Measurements from ENCODE around the gene PLB1.

The PLB1 gene

GRCh38 chr2:28552045-28552823 is 56.4 kb downstream of the PLB1 start:
- Histone ChIP-seq H3K27ac (replicated peaks) (no peak overlapping the region), H3K4me3 (replicated peaks; ENCODE audit: insufficient read depth, low read length) (no peak overlapping the region), H3K27me3 (ENCODE audit: insufficient read depth, poor library complexity, severe bottlenecking) (no peaks in the 10 kb centered on the region)
- DNase-seq (ENCODE audit: low read depth in 1 of 2, low spot score in 1 of 2), result no peak
- TF ChIP-seq SPI1 (IDR thresholded peaks at IDR 0.05; ENCODE audit: borderline replicate concordance, low read depth), result no peak
- TF ChIP-seq CTCF (IDR thresholded peaks at IDR 0.05; ENCODE audit: insufficient read depth, low read length), result no peak
- TF ChIP-seq GABPA (IDR thresholded peaks at IDR 0.05; ENCODE audit: low read depth), result no peak
- no peak for TF ChIP-seq POLR2AphosphoS5 (IDR thresholded peaks at IDR 0.05; ENCODE audit: low read depth)
- TF ChIP-seq REST (IDR thresholded peaks at IDR 0.05; ENCODE audit: insufficient replicate concordance, low read depth), result no peak

- Histone ChIP-seq H3K4me3 (replicated peaks; ENCODE audit: insufficient read depth, low read length) (no peak overlapping the region), H3K27me3 (ENCODE audit: insufficient read depth, poor library complexity, severe bottlenecking) (no peaks in the 10 kb centered on the region), H3K27ac (replicated peaks) (peak overlapping the region; percentile 69)
- TF ChIP-seq SPI1 (IDR thresholded peaks at IDR 0.05; ENCODE audit: borderline replicate concordance, low read depth) (no peak), CTCF (IDR thresholded peaks at IDR 0.05; ENCODE audit: insufficient read depth, low read length) (no peak), GABPA (IDR thresholded peaks at IDR 0.05; ENCODE audit: low read depth) (no peak), REST (IDR thresholded peaks at IDR 0.05; ENCODE audit: insufficient replicate concordance, low read depth) (no peak), POLR2AphosphoS5 (IDR thresholded peaks at IDR 0.05; ENCODE audit: low read depth) (no peak)
- DNase-seq (ENCODE audit: low read depth in 1 of 2, low spot score in 1 of 2), result no peak
These were observed 60.4 kb downstream of the PLB1 start for GRCh38 chr2:28556303-28556702.

- no peak for TF ChIP-seq SPI1 (IDR thresholded peaks at IDR 0.05; ENCODE audit: borderline replicate concordance, low read depth)
- no peak for TF ChIP-seq CTCF (IDR thresholded peaks at IDR 0.05; ENCODE audit: insufficient read depth, low read length)
- no peak for TF ChIP-seq GABPA (IDR thresholded peaks at IDR 0.05; ENCODE audit: low read depth)
- TF ChIP-seq REST (IDR thresholded peaks at IDR 0.05; ENCODE audit: insufficient replicate concordance, low read depth), result no peak
- TF ChIP-seq POLR2AphosphoS5 (IDR thresholded peaks at IDR 0.05; ENCODE audit: low read depth), result peak; percentile 74
- Histone ChIP-seq H3K27me3 (ENCODE audit: insufficient read depth, poor library complexity, severe bottlenecking) (no peaks in the 10 kb centered on the region), H3K4me3 (replicated peaks; ENCODE audit: insufficient read depth, low read length) (no peak overlapping the region), H3K27ac (replicated peaks) (peak overlapping the region; percentile 69)
- peak; percentile 47 to 89 for DNase-seq (ENCODE audit: low read depth in 1 of 2, low spot score in 1 of 2)
These were observed 61.7 kb downstream of the PLB1 start for GRCh38 chr2:28557389-28558131.
